Neural cell (in vitro differentiated cells): ENCODE data around the gene OR6N2. TPM values are rescaled to one million over a fixed set of nuclear protein-coding genes. Genes with fewer than 3 reads are reported as not detected.

Experiments
- polyA plus RNA-seq: library from polyadenylated mRNA; depleted of rRNA; stranded (reverse); fragments of >200 nt; gene quantifications from 2 replicates; pipeline ENCODE4 v1.2.3, GENCODE V29; 2014
- small RNA-seq, 3 experiments: library from RNA; depleted of rRNA; stranded (forward); fragments of <200 nt; gene quantifications; one replicate each; pipeline ENCODE3, GENCODE V24; 2012

The OR6N2 gene
- polyA plus RNA-seq, 1 donor from 2014 or later = not detected

Small RNA genes within 50 kb of the gene (small RNA-seq; reads per million reads assigned to genes)
- 0 reads per million in 3 experiments for gene OR2AQ1P

Other genes with a start within 250 kb of the OR6N2 start
- not detected in 2 replicates for gene OR6Y1, start 226.8 kb downstream of the OR6N2 start, polyA plus RNA-seq
- not detected in 2 replicates for gene OR6P1, start 210.6 kb downstream of the OR6N2 start, polyA plus RNA-seq
- gene OR10X1, start 201.3 kb downstream of the OR6N2 start, polyA plus RNA-seq = not detected in 2 replicates
- not detected in 2 replicates for gene OR10Z1, start 175.9 kb downstream of the OR6N2 start, polyA plus RNA-seq
- gene SPTA1, start 94.5 kb downstream of the OR6N2 start, polyA plus RNA-seq = not detected in 2 replicates
- not detected in 2 replicates for gene OR6K2, start 80.6 kb downstream of the OR6N2 start, polyA plus RNA-seq
- not detected in 2 replicates for gene OR6K3, start 60.5 kb downstream of the OR6N2 start, polyA plus RNA-seq
- not detected in 2 replicates for gene OR6K6, start 26.5 kb downstream of the OR6N2 start, polyA plus RNA-seq
- not detected in 2 replicates for gene OR6N1, start 9.0 kb downstream of the OR6N2 start, polyA plus RNA-seq
- not detected in 2 replicates for gene MNDA, start 50.1 kb upstream of the OR6N2 start, polyA plus RNA-seq
- not detected in 2 replicates for gene PYHIN1, start 150.3 kb upstream of the OR6N2 start, polyA plus RNA-seq
- 0.12 TPM in 1 of 2 replicates, not detected in the other for gene IFI16, start 228.7 kb upstream of the OR6N2 start, polyA plus RNA-seq